BJ (cell line): ENCODE measurements around the gene DIP2C. TPM values are rescaled to one million over a fixed set of nuclear protein-coding genes. Genes with fewer than 3 reads are reported as not detected.

Source experiments
- CTCF ChIA-PET: fragments of 350-600 bp; formaldehyde crosslinking; extraction: SDS; loops from one replicate; lab custom pipeline; 2021; ENCODE audit warnings: antibody characterized with exemption, inconsistent platforms; lab: Yijun Ruan, JAX
- POLR2A ChIA-PET: fragments of 300-600 bp; sonication (Branson Sonifier 250); formaldehyde crosslinking; extraction: SDS; loops from one replicate; lab custom pipeline; 2021; ENCODE audit warnings: antibody characterized with exemption; lab: Charles Lee
- DNase-seq: peaks from one replicate; pipeline ENCODE4 v3.0.0-alpha.2; 2011; ENCODE audit warnings: low read depth
- H3K27me3 ChIP-seq: 2 replicates; pipeline ENCODE4 v1.6.0; 2011; ENCODE audit warnings: low read length; ENCODE audit not compliant: control insufficient read depth, insufficient read depth
- H3K36me3 ChIP-seq: 2 replicates; pipeline ENCODE4 v1.5.1; 2011; ENCODE audit warnings: low read length; ENCODE audit not compliant: control insufficient read depth, insufficient read depth
- H3K4me3 ChIP-seq: 2 replicates; pipeline ENCODE4 v1.5.1; 2011; ENCODE audit warnings: low read depth, mild to moderate bottlenecking, control low read depth, low read length
- polyA plus RNA-seq: library from polyadenylated mRNA; depleted of rRNA; stranded (reverse); fragments of >200 nt; gene quantifications from 2 replicates; pipeline ENCODE4 v1.2.3, GENCODE V29; 2011
- TF ChIP-seq, protein P1 (sequence below): IDR thresholded peaks from 2 replicates; pipeline ENCODE4 v1.5.1; 2011; ENCODE audit warnings: low read depth, mild to moderate bottlenecking, control low read depth, inconsistent platforms, low read length, moderate library complexity; ENCODE audit not compliant: insufficient read depth

DIP2C gene
- polyA plus RNA-seq, 1 experiment = 9.3 TPM

DNA sequence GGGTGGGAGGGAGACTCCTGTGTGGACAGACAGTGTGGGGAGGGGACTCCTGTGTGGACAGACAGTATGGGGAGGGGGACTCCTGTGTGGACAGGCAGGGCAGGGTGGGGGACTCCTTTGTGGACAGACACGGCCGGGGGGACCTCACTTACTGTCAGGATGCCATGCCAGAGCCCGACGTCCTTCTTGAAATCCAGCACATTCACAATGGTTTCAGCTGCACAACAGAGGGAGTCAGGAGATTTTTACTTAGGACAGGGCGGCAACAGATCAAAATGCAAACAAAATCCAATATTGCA lies 301.9 kb downstream of the DIP2C start:
- Histone ChIP-seq H3K36me3 (peaks cover 24% of the 10 kb centered on the region), H3K4me3 (no peak overlapping the region), H3K27me3 (no peaks in the 10 kb centered on the region)
- TF ChIP-seq, protein P1, sequence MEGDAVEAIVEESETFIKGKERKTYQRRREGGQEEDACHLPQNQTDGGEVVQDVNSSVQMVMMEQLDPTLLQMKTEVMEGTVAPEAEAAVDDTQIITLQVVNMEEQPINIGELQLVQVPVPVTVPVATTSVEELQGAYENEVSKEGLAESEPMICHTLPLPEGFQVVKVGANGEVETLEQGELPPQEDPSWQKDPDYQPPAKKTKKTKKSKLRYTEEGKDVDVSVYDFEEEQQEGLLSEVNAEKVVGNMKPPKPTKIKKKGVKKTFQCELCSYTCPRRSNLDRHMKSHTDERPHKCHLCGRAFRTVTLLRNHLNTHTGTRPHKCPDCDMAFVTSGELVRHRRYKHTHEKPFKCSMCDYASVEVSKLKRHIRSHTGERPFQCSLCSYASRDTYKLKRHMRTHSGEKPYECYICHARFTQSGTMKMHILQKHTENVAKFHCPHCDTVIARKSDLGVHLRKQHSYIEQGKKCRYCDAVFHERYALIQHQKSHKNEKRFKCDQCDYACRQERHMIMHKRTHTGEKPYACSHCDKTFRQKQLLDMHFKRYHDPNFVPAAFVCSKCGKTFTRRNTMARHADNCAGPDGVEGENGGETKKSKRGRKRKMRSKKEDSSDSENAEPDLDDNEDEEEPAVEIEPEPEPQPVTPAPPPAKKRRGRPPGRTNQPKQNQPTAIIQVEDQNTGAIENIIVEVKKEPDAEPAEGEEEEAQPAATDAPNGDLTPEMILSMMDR = no peak
- CTCF ChIA-PET = no interaction called here
- POLR2A ChIA-PET = no interaction called here
- DNase-seq = no peak

DNA sequence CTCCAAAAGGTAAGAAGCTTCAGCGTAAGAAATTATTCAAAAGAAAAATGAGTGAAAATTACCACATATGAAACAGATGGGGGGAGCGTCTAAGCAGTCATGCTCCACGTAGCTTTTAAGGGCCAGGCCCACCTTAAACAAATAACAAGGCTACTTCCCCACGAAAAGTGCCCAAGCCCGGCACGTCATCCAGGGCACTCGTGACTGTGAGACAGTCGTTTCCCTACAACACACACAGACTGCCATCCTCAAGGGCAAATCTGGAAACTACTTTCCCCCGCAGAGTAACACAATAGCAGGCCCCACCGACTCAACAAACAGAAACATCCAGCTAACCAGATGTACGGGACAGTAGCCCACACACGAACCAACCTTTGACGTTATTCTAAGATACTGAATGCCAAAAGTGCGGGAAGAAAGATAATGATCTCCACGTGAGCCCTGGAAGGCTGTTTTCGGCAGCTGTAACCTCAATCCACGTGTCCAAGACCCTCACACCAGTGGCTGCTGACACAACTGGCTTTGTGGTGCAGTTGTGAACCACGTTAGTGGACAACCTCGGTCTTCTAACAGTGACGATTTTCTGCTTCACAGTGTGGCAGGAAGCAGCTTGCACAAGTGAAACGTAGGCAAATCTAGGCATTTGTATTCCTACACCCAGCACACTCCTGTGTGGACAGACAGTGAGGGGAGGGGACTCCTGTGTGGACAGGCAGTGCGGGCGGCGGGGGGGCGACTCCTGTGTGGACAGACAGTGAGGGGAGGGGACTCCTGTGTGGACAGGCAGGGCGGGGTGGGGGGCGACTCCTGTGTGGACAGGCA lies 302.5 kb downstream of the DIP2C start:
- Histone ChIP-seq H3K27me3 (no peaks in the 10 kb centered on the region), H3K4me3 (no peak overlapping the region), H3K36me3 (peaks cover 23% of the 10 kb centered on the region)
- TF ChIP-seq, protein P1 = no peak
- POLR2A ChIA-PET = no interaction called here
- CTCF ChIA-PET = no interaction called here
- no peak for DNase-seq

DNA sequence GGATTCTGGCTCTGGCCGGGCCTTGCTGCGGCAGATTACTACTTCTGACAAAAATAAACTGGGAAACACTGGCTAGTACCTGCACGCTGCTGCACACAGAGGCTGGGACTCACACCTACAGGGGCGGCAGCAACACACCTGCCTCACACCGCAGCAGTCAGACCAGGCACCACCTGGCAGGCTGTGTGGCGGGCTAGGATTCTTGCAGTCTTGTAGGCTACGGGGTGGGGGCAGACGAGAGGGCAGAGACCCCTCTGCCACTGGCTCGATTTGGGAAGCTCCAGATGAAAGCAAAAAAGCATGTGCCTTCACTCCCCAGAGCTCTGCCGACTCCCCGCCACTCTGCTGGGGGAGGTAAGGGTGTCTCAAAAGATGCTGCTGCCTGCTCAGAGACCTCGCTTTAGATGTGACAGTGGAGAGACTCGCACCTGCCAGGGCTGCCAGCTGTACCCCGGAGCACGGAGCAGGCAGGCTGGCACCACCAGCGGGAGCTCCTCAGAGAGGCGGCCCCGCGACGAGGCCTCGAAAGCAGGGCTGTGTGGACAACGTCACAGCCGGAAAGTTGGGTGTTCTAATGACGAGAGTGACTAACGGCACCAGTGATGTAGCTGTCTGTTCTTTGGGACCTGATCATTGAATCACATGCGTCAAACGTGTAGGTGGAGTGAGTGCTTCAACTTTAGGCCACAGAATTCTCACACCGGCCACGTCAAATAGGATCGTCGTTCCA lies 303.7 kb downstream of the DIP2C start:
- peaks cover 26% of the 10 kb centered on the region for H3K36me3 ChIP-seq
- POLR2A ChIA-PET = no interaction called here

DNA sequence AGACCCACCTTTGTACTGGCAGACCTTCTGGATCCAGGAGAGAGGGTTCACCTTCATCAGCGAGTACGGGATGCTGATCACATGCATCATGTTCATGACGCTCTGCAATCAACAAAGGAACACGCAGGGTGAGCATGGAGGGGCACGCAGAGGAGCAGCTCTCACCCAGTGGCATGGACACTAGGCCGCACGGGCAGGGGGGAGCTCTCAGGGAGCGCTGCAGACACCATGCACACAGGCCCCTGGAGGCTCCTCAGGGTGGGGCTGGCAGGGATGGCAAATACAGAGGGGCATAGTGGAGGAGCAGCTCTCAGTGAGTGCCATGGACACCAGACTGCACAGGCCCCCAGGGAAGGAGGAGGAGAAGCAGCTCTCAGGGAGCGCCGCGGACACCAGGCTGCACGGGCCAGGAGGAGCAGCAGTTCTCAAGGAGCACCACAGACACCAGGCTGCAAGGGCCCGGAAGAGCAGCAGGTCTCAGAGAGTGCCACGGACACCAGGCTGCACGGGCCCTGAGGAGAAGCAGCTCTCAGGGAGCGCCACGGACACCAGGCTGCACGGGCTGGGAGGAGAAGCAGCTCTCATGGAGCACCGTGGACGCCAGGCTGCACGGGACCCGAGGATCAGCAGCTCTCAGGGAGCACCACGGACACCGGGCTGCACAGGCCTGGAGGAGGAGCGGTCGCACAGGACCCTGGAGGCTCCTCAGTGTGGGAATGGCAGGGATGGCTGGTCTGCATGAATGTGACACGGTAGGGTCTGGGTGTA lies 304.7 kb downstream of the DIP2C start:
- H3K4me3 ChIP-seq = no peak overlapping the region
- peaks cover 24% of the 10 kb centered on the region for H3K36me3 ChIP-seq
- TF ChIP-seq, protein P1 = no peak
- POLR2A ChIA-PET = no interaction called here
- no peak for DNase-seq
- H3K27me3 ChIP-seq = no peaks in the 10 kb centered on the region
- CTCF ChIA-PET = interaction anchor here (0.6 kb wide), 1 partner anchor 23 kb away, joined by 3 read pairs; no protein-coding TSS in a partner anchor

More for the DNA sequence above, 303.7 kb downstream of the DIP2C start:
- CTCF ChIA-PET = no interaction called here
- TF ChIP-seq, protein P1 = no peak
- no peaks in the 10 kb centered on the region for H3K27me3 ChIP-seq
- DNase-seq = no peak
- H3K4me3 ChIP-seq = no peak overlapping the region

DNA sequence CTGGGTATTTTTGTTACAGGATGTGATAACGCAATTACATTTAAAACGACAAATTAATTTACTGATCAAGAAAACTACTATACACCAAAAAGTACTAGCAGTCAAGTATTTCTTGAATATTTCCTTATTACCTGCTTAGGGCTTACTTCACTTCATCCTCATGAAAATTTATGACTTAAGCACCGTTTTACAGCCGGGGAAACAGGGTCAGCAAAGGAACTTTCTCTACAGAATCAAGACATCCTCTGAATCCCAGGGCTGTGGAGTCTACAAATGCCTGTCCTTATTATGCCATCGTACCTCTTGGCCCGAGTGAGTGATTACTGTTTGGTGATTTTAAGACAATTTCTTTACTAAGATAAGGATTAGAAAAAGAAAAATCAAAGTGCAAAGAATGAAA lies 305.9 kb downstream of the DIP2C start:
- TF ChIP-seq, protein P1 = no peak
- H3K4me3 ChIP-seq = no peak overlapping the region
- CTCF ChIA-PET = interaction anchor here (1.3 kb wide), 1 partner anchor 9 kb away, joined by 3 read pairs; no protein-coding TSS in a partner anchor
- no peak for DNase-seq
- H3K36me3 ChIP-seq = peaks cover 23% of the 10 kb centered on the region
- no peaks in the 10 kb centered on the region for H3K27me3 ChIP-seq
- POLR2A ChIA-PET = no interaction called here
